GM12878 (cell line): Measurements from ENCODE around the gene DDX20.

Experiments
- HDAC6 ChIP-seq: fragments of 200-600 bp; sonication (generic); IDR thresholded peaks from one replicate; pipeline ENCODE4 v1.8.0; 2017; ENCODE audit warnings: antibody characterized with exemption; ENCODE audit not compliant: unreplicated experiment
- JUND ChIP-seq: IDR thresholded peaks from 2 replicates; pipeline ENCODE4 v1.6.1; 2012; ENCODE audit warnings: low read depth, mild to moderate bottlenecking, low read length, improper control_type of control experiment, moderate library complexity
- KAT2A ChIP-seq: conservative IDR thresholded peaks from 2 replicates; pipeline ENCODE4 v1.6.1; 2011; ENCODE audit warnings: low read depth, low read length; ENCODE audit not compliant: control insufficient read depth
- SMC3 ChIP-seq: IDR thresholded peaks from 2 replicates; pipeline ENCODE4 v1.6.1; 2011; ENCODE audit warnings: low read length, improper control_type of control experiment, borderline replicate concordance
- TF ChIP-seq, protein P1 (sequence below), 3 experiments: IDR thresholded peaks in 2 of 3; conservative IDR thresholded peaks in 1 of 3; 2 replicates each; pipeline ENCODE4 v1.5.1; 2011; ENCODE audit warnings: low read depth in 3 of 3, low read length in 3 of 3, mild to moderate bottlenecking in 3 of 3, control low read depth in 2 of 3, moderate library complexity in 2 of 3, inconsistent platforms in 1 of 3, mixed read lengths in 1 of 3; ENCODE audit not compliant: control insufficient read depth in 2 of 3, insufficient read depth in 1 of 3; ENCODE audit errors: extremely low read depth in 1 of 3

DNA sequence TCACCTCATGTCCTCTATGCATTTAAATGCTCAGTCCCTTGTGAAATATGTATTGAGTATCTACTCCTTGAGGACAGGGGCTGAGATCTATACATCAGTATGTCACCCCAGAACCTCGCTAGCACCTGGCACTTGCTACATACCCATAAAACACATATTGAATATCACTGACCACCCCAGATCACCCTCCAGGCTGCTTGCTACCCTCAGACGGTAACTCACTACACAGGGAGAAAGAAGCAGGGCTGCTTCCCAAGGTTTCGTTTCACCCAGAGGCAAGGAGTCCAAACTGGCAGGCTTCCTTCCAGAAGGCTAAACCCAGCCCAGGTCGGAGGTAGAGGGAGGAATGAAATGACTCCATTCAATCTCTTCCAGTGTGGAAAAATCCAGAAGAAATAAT is 25.0 kb upstream of the DDX20 start:
- TF ChIP-seq HDAC6 (no peak), KAT2A (no peak), SMC3 (no peak), JUND (no peak)
- TF ChIP-seq, protein P1, sequence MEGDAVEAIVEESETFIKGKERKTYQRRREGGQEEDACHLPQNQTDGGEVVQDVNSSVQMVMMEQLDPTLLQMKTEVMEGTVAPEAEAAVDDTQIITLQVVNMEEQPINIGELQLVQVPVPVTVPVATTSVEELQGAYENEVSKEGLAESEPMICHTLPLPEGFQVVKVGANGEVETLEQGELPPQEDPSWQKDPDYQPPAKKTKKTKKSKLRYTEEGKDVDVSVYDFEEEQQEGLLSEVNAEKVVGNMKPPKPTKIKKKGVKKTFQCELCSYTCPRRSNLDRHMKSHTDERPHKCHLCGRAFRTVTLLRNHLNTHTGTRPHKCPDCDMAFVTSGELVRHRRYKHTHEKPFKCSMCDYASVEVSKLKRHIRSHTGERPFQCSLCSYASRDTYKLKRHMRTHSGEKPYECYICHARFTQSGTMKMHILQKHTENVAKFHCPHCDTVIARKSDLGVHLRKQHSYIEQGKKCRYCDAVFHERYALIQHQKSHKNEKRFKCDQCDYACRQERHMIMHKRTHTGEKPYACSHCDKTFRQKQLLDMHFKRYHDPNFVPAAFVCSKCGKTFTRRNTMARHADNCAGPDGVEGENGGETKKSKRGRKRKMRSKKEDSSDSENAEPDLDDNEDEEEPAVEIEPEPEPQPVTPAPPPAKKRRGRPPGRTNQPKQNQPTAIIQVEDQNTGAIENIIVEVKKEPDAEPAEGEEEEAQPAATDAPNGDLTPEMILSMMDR (IDR thresholded peaks at IDR 0.05 in 2 of 3, conservative IDR thresholded peaks at IDR 0.05 in 1 of 3; ENCODE audit: control insufficient read depth in 2 of 3, extremely low read depth in 1 of 3, insufficient read depth in 1 of 3, low read depth in 3 of 3, low read length in 3 of 3), result no peak
